Testis (tissue), 3 donors: ENCODE data around the gene SSBP3. TPM values are rescaled to one million over a fixed set of nuclear protein-coding genes. Genes with fewer than 3 reads are reported as not detected.

Source experiments
- DNase-seq: peaks from one replicate; pipeline ENCODE4 v3.0.0-alpha.2; 2019
- H3K27ac ChIP-seq, 2 donors: fragments of 200-600 bp; sonication (generic); one replicate each; pipeline ENCODE4 v1.5.1; 2019
- H3K27me3 ChIP-seq: fragments of 200-600 bp; sonication (generic); one replicate; pipeline ENCODE4 v1.5.1; 2019
- H3K36me3 ChIP-seq: fragments of 200-600 bp; sonication (generic); one replicate; pipeline ENCODE4 v1.5.1; 2017; ENCODE audit warnings: low read depth; ENCODE audit errors: missing control alignments
- H3K4me1 ChIP-seq: fragments of 200-600 bp; sonication (generic); one replicate; pipeline ENCODE4 v1.5.1; 2019
- H3K4me3 ChIP-seq, 2 donors: fragments of 200-600 bp; sonication (generic); one replicate each; pipeline ENCODE4 v1.5.1; 2017 to 2019
- H3K9me3 ChIP-seq: fragments of 200-600 bp; sonication (generic); one replicate; pipeline ENCODE4 v1.5.1; 2017
- CTCF ChIP-seq, 3 experiments: fragments of 450-650 bp in 2 of 3; fragments of 200-600 bp in 1 of 3; sonication (generic) in 1 of 3; IDR thresholded peaks; one replicate each; pipeline ENCODE4 v1.5.1; 2016 to 2019; ENCODE audit warnings: antibody characterized with exemption in 3 of 3, mild to moderate bottlenecking in 2 of 3, moderate library complexity in 1 of 3
- POLR2A ChIP-seq: fragments of 450-650 bp; IDR thresholded peaks from one replicate; pipeline ENCODE4 v1.6.1; 2017; ENCODE audit warnings: antibody characterized with exemption, mild to moderate bottlenecking, moderate library complexity
- WGBS, 2 donors: methylation state at CpG; one replicate each; pipeline ENCODE4 v1.1.5; 2018; 5-methylcytosine and 5-hydroxymethylcytosine counted together
- intact Hi-C: fragments of 100-400 bp; cut with DNase I; formaldehyde crosslinking; loops from one replicate; pipeline ENCODE4 v1.15.1; 2023; ENCODE audit warnings: low total_unique reads
- polyA plus RNA-seq: library from polyadenylated mRNA; stranded (reverse); fragments of 350-450 nt; fragmentation: Illumina TruSeq; extraction: RNeasy Lipid Tissue Mini Kit (QIAGEN cat#74804); gene quantifications from one replicate; pipeline ENCODE4 v1.2.3, GENCODE V29; 2014; ENCODE audit warnings: low read depth, low replicate concordance; ENCODE audit not compliant: insufficient read depth
- total RNA-seq, 2 donors: library from RNA; depleted of rRNA; stranded (reverse); fragments of >200 nt; gene quantifications; one replicate each; pipeline ENCODE4 v1.2.3, GENCODE V29; 2016

SSBP3 gene
- total and polyA plus RNA-seq, 3 donors from 2014 or later, result 88.8 to 99.0 (median 91.6) TPM

GRCh38 chr1:54400329-54400728, 5.9 kb downstream of the SSBP3 start:
- no peak for TF ChIP-seq POLR2A
- TF ChIP-seq CTCF (IDR thresholded peaks at IDR 0.05), result no peak
- peaks cover 52% of the 10 kb centered on the region for H3K4me1 ChIP-seq
- H3K9me3 ChIP-seq, result no peaks in the 10 kb centered on the region
- H3K4me3 ChIP-seq, result no peak overlapping the region
- WGBS, 2 donors, result 77 to 79% methylated on average over 2 of the region's 2 CpGs
- H3K27ac ChIP-seq, result no peak overlapping the region
- no peaks in the 10 kb centered on the region for H3K27me3 ChIP-seq
- DNase-seq, result no peak
- H3K36me3 ChIP-seq, result no peaks in the 10 kb centered on the region
- intact Hi-C loops, result loop anchor here (10.0 kb wide), 1 partner anchor 276 kb away; no protein-coding TSS in a partner anchor

- H3K9me3 ChIP-seq, result no peaks in the 10 kb centered on the region
- TF ChIP-seq POLR2A (no peak), CTCF (IDR thresholded peaks at IDR 0.05) (no peak)
- no peak overlapping the region for H3K4me3 ChIP-seq
- no peaks in the 10 kb centered on the region for H3K36me3 ChIP-seq
- intact Hi-C loops, result loop anchor here (10.0 kb wide), 1 partner anchor 275 kb away; no protein-coding TSS in a partner anchor
- WGBS, 2 donors, result 94 to 97% methylated on average over 4 of the region's 4 CpGs
- H3K27ac ChIP-seq, result no peak overlapping the region
- H3K4me1 ChIP-seq, result peaks cover 57% of the 10 kb centered on the region
- no peaks in the 10 kb centered on the region for H3K27me3 ChIP-seq
- DNase-seq, result no peak
Measured at GRCh38 chr1:54399765-54400164, 6.4 kb downstream of the SSBP3 start.

- intact Hi-C loops, result no loop called here
- Histone ChIP-seq H3K9me3 (no peaks in the 10 kb centered on the region), H3K4me3 (no peak overlapping the region), H3K36me3 (no peaks in the 10 kb centered on the region), H3K4me1 (peaks cover 56% of the 10 kb centered on the region), H3K27me3 (no peaks in the 10 kb centered on the region), H3K27ac (no peak overlapping the region)
- WGBS, 2 donors, result 92 to 96% methylated on average over 9 of the region's 9 CpGs
- DNase-seq, result no peak
- TF ChIP-seq POLR2A (no peak), CTCF (IDR thresholded peaks at IDR 0.05) (no peak)
Measured at GRCh38 chr1:54398963-54399528, 7.1 kb downstream of the SSBP3 start.

- peak overlapping the region in 1 of 2 donors; percentile 12 for H3K27ac ChIP-seq
- intact Hi-C loops, result no loop called here
- TF ChIP-seq CTCF (IDR thresholded peaks at IDR 0.05), result no peak
- no peak for TF ChIP-seq POLR2A
Measured at GRCh38 chr1:54397980-54398379, 8.2 kb downstream of the SSBP3 start.

GRCh38 chr1:54397090-54397591, 9.1 kb downstream of the SSBP3 start:
- intact Hi-C loops, result no loop called here
- no peak overlapping the region for H3K27ac ChIP-seq
- 44 to 70% methylated on average over 3 to 5 of the region's 5 CpGs for WGBS, 2 donors
- no peaks in the 10 kb centered on the region for H3K36me3 ChIP-seq
- H3K4me1 ChIP-seq, result peaks cover 40% of the 10 kb centered on the region
- peak; percentile 94 for DNase-seq
- no peaks in the 10 kb centered on the region for H3K27me3 ChIP-seq
- H3K4me3 ChIP-seq, result no peak overlapping the region
- H3K9me3 ChIP-seq, result no peaks in the 10 kb centered on the region
- no peak for TF ChIP-seq CTCF (IDR thresholded peaks at IDR 0.05)
- no peak for TF ChIP-seq POLR2A

More at GRCh38 chr1:54397980-54398379, 8.2 kb downstream of the SSBP3 start:
- WGBS, 2 donors, result 56 to 84% methylated on average over 3 of the region's 3 CpGs
- Histone ChIP-seq H3K4me1 (peaks cover 45% of the 10 kb centered on the region), H3K27me3 (no peaks in the 10 kb centered on the region), H3K36me3 (no peaks in the 10 kb centered on the region), H3K9me3 (no peaks in the 10 kb centered on the region), H3K4me3 (no peak overlapping the region)
- no peak for DNase-seq
